H1 (cell line): ENCODE results near the gene DENND1A. TPM values are rescaled to one million over a fixed set of nuclear protein-coding genes. Genes with fewer than 3 reads are reported as not detected.

ENCODE experiments used
- CTCF ChIA-PET: fragments of 300-600 bp; sonication (Branson Sonifier 250); formaldehyde crosslinking; loops from one replicate; lab custom pipeline; 2021; ENCODE audit not compliant: partially characterized antibody; lab: Charles Lee
- POLR2A ChIA-PET: fragments of 300-600 bp; sonication (Branson Sonifier 250); formaldehyde crosslinking; loops from one replicate; lab custom pipeline; 2021; ENCODE audit warnings: inconsistent platforms; ENCODE audit not compliant: partially characterized antibody; lab: Charles Lee
- DNase-seq, 2 experiments: peaks; one replicate each; pipeline versions ENCODE4 v3.0.0 to v3.0.0-alpha.2; 2010 to 2022; ENCODE audit warnings: low spot score in 2 of 2, low read depth in 1 of 2, mixed read lengths in 1 of 2
- FAIRE-seq: peaks from 2 replicates; lab custom pipeline; 2011; peaks lifted over from hg19 to GRCh38; lab: Jason Lieb, UNC
- H2AFZ ChIP-seq: 2 replicates; pipeline ENCODE4 v1.8.1; 2012; ENCODE audit warnings: low read length, inconsistent platforms
- H2AK5ac ChIP-seq: 2 replicates; pipeline ENCODE4 v1.6.1; 2013; ENCODE audit warnings: low read depth, low read length
- H2BK120ac ChIP-seq: replicated peaks from 2 replicates; pipeline ENCODE3; 2013; ENCODE audit warnings: low read depth, low read length, inconsistent platforms
- H2BK12ac ChIP-seq: 2 replicates; pipeline ENCODE4 v1.6.1; 2013; ENCODE audit warnings: low read depth, low read length
- H2BK15ac ChIP-seq: 2 replicates; pipeline ENCODE4 v1.6.1; 2013; ENCODE audit warnings: low read length
- H2BK20ac ChIP-seq: 2 replicates; pipeline ENCODE4 v1.6.1; 2013; ENCODE audit warnings: low read length
- H2BK5ac ChIP-seq: 2 replicates; pipeline ENCODE4 v1.6.1; 2013; ENCODE audit warnings: low read depth, low read length
- H3K14ac ChIP-seq: 2 replicates; pipeline ENCODE4 v1.6.1; 2013; ENCODE audit warnings: inconsistent platforms; ENCODE audit not compliant: insufficient read length
- H3K18ac ChIP-seq: 2 replicates; pipeline ENCODE4 v1.6.1; 2013; ENCODE audit warnings: low read length; ENCODE audit errors: extremely low read depth
- H3K23ac ChIP-seq: 2 replicates; pipeline ENCODE4 v1.6.1; 2013; ENCODE audit warnings: inconsistent platforms; ENCODE audit not compliant: insufficient read length
- H3K23me2 ChIP-seq: 2 replicates; pipeline ENCODE4 v1.6.1; 2013; ENCODE audit warnings: low read depth, low read length
- H3K27ac ChIP-seq: 2 replicates; pipeline ENCODE4 v1.6.1; 2011; ENCODE audit warnings: low read depth, low read length, inconsistent platforms
- H3K27me3 ChIP-seq, 4 experiments: replicated peaks in 1 of 4; 1 replicate in 1 of 4; 2 replicates in 3 of 4; pipeline versions ENCODE4 v1.6.1 to v1.8.1; 2011 to 2013; ENCODE audit warnings: low read length in 3 of 4, mild to moderate bottlenecking in 3 of 4, inconsistent platforms in 2 of 4, mixed read lengths in 2 of 4, moderate library complexity in 1 of 4; ENCODE audit not compliant: control insufficient read depth in 3 of 4, insufficient read depth in 3 of 4; ENCODE audit errors: extremely low read depth in 1 of 4
- H3K36me3 ChIP-seq, 4 experiments: 2 replicates each; pipeline versions ENCODE4 v1.6.1 to v1.8.1; 2011 to 2013; ENCODE audit warnings: mild to moderate bottlenecking in 4 of 4, low read length in 3 of 4, moderate library complexity in 2 of 4, control low read depth in 1 of 4, inconsistent platforms in 1 of 4; ENCODE audit not compliant: insufficient read depth in 4 of 4, control insufficient read depth in 2 of 4
- H3K4ac ChIP-seq: replicated peaks from 2 replicates; pipeline ENCODE3; 2013; ENCODE audit warnings: low read length, low read depth, mixed read lengths, inconsistent platforms; ENCODE audit not compliant: insufficient read length
- H3K4me1 ChIP-seq, 4 experiments: replicated peaks in 1 of 4; 1 replicate in 1 of 4; 2 replicates in 3 of 4; pipeline versions ENCODE4 v1.6.1 to v1.8.1; 2011 to 2013; ENCODE audit warnings: low read length in 3 of 4, inconsistent platforms in 2 of 4, mixed read lengths in 1 of 4; ENCODE audit not compliant: insufficient read depth in 4 of 4, control insufficient read depth in 3 of 4
- H3K4me2 ChIP-seq, 2 experiments: 2 replicates each; pipeline versions ENCODE4 v1.6.1 to v1.8.1; 2011 to 2013; ENCODE audit warnings: low read depth in 2 of 2, low read length in 2 of 2, control low read depth in 1 of 2, inconsistent platforms in 1 of 2, mild to moderate bottlenecking in 1 of 2; ENCODE audit not compliant: insufficient read depth in 1 of 2
- H3K4me3 ChIP-seq, 4 experiments: fragments of 200-600, 300-600 bp in 1 of 4; sonication (generic), shearing (Covaris generic), sonication (Bioruptor Twin) in 1 of 4; 2 replicates each; pipeline versions ENCODE4 v1.5.1 to v1.8.1; 2011 to 2016; ENCODE audit warnings: low read length in 4 of 4, low read depth in 3 of 4, control low read depth in 2 of 4, inconsistent platforms in 2 of 4, mild to moderate bottlenecking in 2 of 4, mixed read lengths in 1 of 4, moderate library complexity in 1 of 4; ENCODE audit not compliant: insufficient read depth in 2 of 4; ENCODE audit errors: extremely low read depth in 1 of 4
- H3K56ac ChIP-seq: replicated peaks from 2 replicates; pipeline ENCODE3; 2013; ENCODE audit warnings: low read depth, mild to moderate bottlenecking, mixed read lengths, low read length, inconsistent platforms; ENCODE audit not compliant: insufficient read length
- H3K79me1 ChIP-seq: 2 replicates; pipeline ENCODE4 v1.6.1; 2013; ENCODE audit warnings: low read depth, low read length, control low read depth
- H3K79me2 ChIP-seq, 2 experiments: 2 replicates each; pipeline versions ENCODE4 v1.6.1 to v1.8.1; 2012 to 2013; ENCODE audit warnings: low read length in 2 of 2, mild to moderate bottlenecking in 2 of 2, inconsistent platforms in 1 of 2; ENCODE audit not compliant: insufficient read depth in 2 of 2, control insufficient read depth in 1 of 2
- H3K9ac ChIP-seq, 4 experiments: replicated peaks in 1 of 4; 1 replicate in 1 of 4; 2 replicates in 3 of 4; pipeline versions ENCODE4 v1.6.1 to v1.8.1; 2011 to 2013; ENCODE audit warnings: low read depth in 3 of 4, low read length in 3 of 4, control low read depth in 2 of 4, mild to moderate bottlenecking in 2 of 4, moderate library complexity in 2 of 4, inconsistent platforms in 1 of 4; ENCODE audit errors: extremely low read depth in 1 of 4
- H3K9me3 ChIP-seq, 2 experiments: 2 replicates each; pipeline versions ENCODE4 v1.6.1 to v1.8.1; 2012 to 2013; ENCODE audit warnings: mild to moderate bottlenecking in 2 of 2, moderate library complexity in 2 of 2, control low read depth in 1 of 2, inconsistent platforms in 1 of 2, low read depth in 1 of 2, low read length in 1 of 2, mixed read lengths in 1 of 2; ENCODE audit not compliant: insufficient read depth in 2 of 2
- H4K20me1 ChIP-seq, 2 experiments: replicated peaks in 1 of 2; 2 replicates each; pipeline versions ENCODE3 to v1.8.1; 2011 to 2013; ENCODE audit warnings: inconsistent platforms in 2 of 2, low read length in 2 of 2, mild to moderate bottlenecking in 1 of 2; ENCODE audit not compliant: insufficient read depth in 2 of 2, control insufficient read depth in 1 of 2
- H4K5ac ChIP-seq: 2 replicates; pipeline ENCODE4 v1.6.1; 2013; ENCODE audit warnings: low read length, low read depth, mixed read lengths, inconsistent platforms; ENCODE audit not compliant: insufficient read length
- H4K8ac ChIP-seq: 2 replicates; pipeline ENCODE4 v1.8.0; 2013; ENCODE audit warnings: mild to moderate bottlenecking, moderate library complexity, low read length, inconsistent platforms; ENCODE audit not compliant: insufficient read depth; ENCODE audit errors: extremely low read depth
- H4K91ac ChIP-seq: replicated peaks from 2 replicates; pipeline ENCODE3; 2013; ENCODE audit warnings: low read length, mixed read lengths, inconsistent platforms; ENCODE audit not compliant: insufficient read length
- CEBPB ChIP-seq: IDR thresholded peaks from 2 replicates; pipeline ENCODE4 v1.6.1; 2012; ENCODE audit warnings: low read depth, low read length
- RFX5 ChIP-seq: IDR thresholded peaks from 2 replicates; pipeline ENCODE4 v1.6.1; 2011; ENCODE audit warnings: low read depth, low read length, improper control_type of control experiment, borderline replicate concordance
- USF2 ChIP-seq: IDR thresholded peaks from 2 replicates; pipeline ENCODE4 v1.6.1; 2011; ENCODE audit warnings: low read length, improper control_type of control experiment
- WGBS, 2 experiments: shearing (Covaris generic) in 1 of 2; methylation state at CpG; one replicate each; pipeline versions ENCODE4 v1.1.6 to v1.1.7; 2013 to 2015; ENCODE audit warnings: low lambda C conversion rate in 2 of 2, mixed read lengths in 2 of 2, inconsistent platforms in 1 of 2, low coverage in 1 of 2, missing lambda C conversion rate in 1 of 2; ENCODE audit not compliant: insufficient replicate concordance in 2 of 2, insufficient coverage in 1 of 2, insufficient read length in 1 of 2; ENCODE audit errors: extremely low coverage in 1 of 2, missing lambda C conversion rate in 1 of 2; 5-methylcytosine and 5-hydroxymethylcytosine counted together
- polyA plus RNA-seq, 7 experiments: library from polyadenylated mRNA; depleted of rRNA in 3 of 7; stranded (reverse) in 5 of 7; unstranded in 2 of 7; fragments of >200 nt in 5 of 7; fragments of 200-250 nt in 2 of 7; gene quantifications; 1 replicate in 5 of 7; 2 replicates in 1 of 7; 4 replicates in 1 of 7; pipeline versions ENCODE4 v1.2.1 to v1.2.3, GENCODE V29; 2011 to 2013; ENCODE audit warnings: missing spikeins in 2 of 7, mixed read lengths in 2 of 7
- total RNA-seq: library from RNA; stranded (reverse); fragmentation: NEBNext Ultra II Directional; extraction: Animal tissue kit (Norgen Biotek cat#: 25700); gene quantifications from 2 replicates; pipeline ENCODE4 v1.2.1, GENCODE V29; 2021

The DENND1A gene
- total and polyA plus RNA-seq, 2 of the 8 experiments (the other 6 are each of a cell fraction or from before 2014, with no cell fraction given) = 24.1 to 26.4 TPM

- CTCF ChIA-PET = interaction anchor here (0.8 to 29.0 kb wide), 5 partner anchors 8 to 125 kb away, joined by 3 to 668 read pairs (median 4); partner anchors contain the start of gene CRB2
- Histone ChIP-seq H3K4me1 (peaks cover 0 to 21% (median 6%) of the 10 kb centered on the region in 4 experiments; a peak in 5 of 7 replicates), H2BK12ac (no peak overlapping the region), H3K23me2 (no peaks in the 10 kb centered on the region; the same call in 1 of the 2 replicates), H4K91ac (no peak overlapping the region), H2AFZ (no peak overlapping the region), H2BK15ac (no peak overlapping the region), H3K4me3 (no peak overlapping the region), H3K23ac (no peak overlapping the region), H2BK20ac (no peak overlapping the region), H2BK5ac (no peak overlapping the region), H3K4me2 (no peak overlapping the region), H2BK120ac (no peak overlapping the region), H3K14ac (no peak overlapping the region), H3K9me3 (no peaks in the 10 kb centered on the region; a peak in 1 of 4 replicates), H3K27me3 (no peaks in the 10 kb centered on the region; a peak in 2 of 7 replicates), H3K79me1 (no peaks in the 10 kb centered on the region), H3K27ac (no peak overlapping the region), H4K5ac (no peak overlapping the region), H2AK5ac (no peak overlapping the region), H3K79me2 (no peaks in the 10 kb centered on the region), H3K18ac (no peak overlapping the region), H3K4ac (no peak overlapping the region), H3K36me3 (no peaks in the 10 kb centered on the region; a peak in 1 of 8 replicates), H3K56ac (no peak overlapping the region), H3K9ac (no peak overlapping the region), H4K8ac (no peak overlapping the region), H4K20me1 (no peaks in the 10 kb centered on the region)
- POLR2A ChIA-PET = no interaction called here
- WGBS, 2 experiments = 94% methylated on average over 28 of the region's 28 CpGs; no CpG with 5 or more reads in 1 of the 2 experiments
- DNase-seq (no peak), FAIRE-seq (no peak)
- TF ChIP-seq RFX5 (no peak), USF2 (no peak), CEBPB (no peak)
Measured at GRCh38 chr9:123391946-123392345, 538.0 kb downstream of the DENND1A start.
